Smooth muscle cell (in vitro differentiated cells): Measurements from ENCODE around the gene CACNA1I. TPM values are rescaled to one million over a fixed set of nuclear protein-coding genes. Genes with fewer than 3 reads are reported as not detected.

Experiments
- DNase-seq: peaks from one replicate; lab custom pipeline; 2025; ENCODE audit not compliant: unreplicated experiment; lab: John Stamatoyannopoulos, UW
- H2AFZ ChIP-seq: fragments of 200-600 bp; sonication (generic); 2 replicates; pipeline ENCODE4 v1.6.0; 2016; ENCODE audit warnings: antibody characterized with exemption, low read depth, mild to moderate bottlenecking
- H3F3A ChIP-seq: fragments of 200-600 bp; sonication (generic); 2 replicates; pipeline ENCODE4 v1.6.0; 2017; ENCODE audit warnings: antibody characterized with exemption, low read depth
- H3K27ac ChIP-seq: fragments of 200-600 bp; sonication (generic); 2 replicates; pipeline ENCODE4 v1.5.1; 2016; ENCODE audit warnings: low read depth, mild to moderate bottlenecking
- H3K27me3 ChIP-seq: fragments of 200-600 bp; sonication (generic); 2 replicates; pipeline ENCODE4 v1.6.1; 2016; ENCODE audit warnings: low read depth, mild to moderate bottlenecking
- H3K36me3 ChIP-seq: fragments of 200-600 bp; sonication (generic); 2 replicates; pipeline ENCODE4 v1.5.1; 2016; ENCODE audit warnings: low read depth
- H3K4me1 ChIP-seq: fragments of 200-600 bp; sonication (generic); 2 replicates; pipeline ENCODE4 v1.5.1; 2016; ENCODE audit warnings: low read depth
- H3K4me2 ChIP-seq: fragments of 200-600 bp; sonication (generic); 2 replicates; pipeline ENCODE4 v1.6.0; 2016; ENCODE audit warnings: mild to moderate bottlenecking
- H3K4me3 ChIP-seq: fragments of 200-600 bp; sonication (generic); 2 replicates; pipeline ENCODE4 v1.5.1; 2016; ENCODE audit warnings: mild to moderate bottlenecking
- H3K79me2 ChIP-seq: fragments of 200-600 bp; sonication (generic); 2 replicates; pipeline ENCODE4 v1.6.0; 2016; ENCODE audit warnings: low read depth, mild to moderate bottlenecking
- H3K9ac ChIP-seq: fragments of 200-600 bp; sonication (generic); 2 replicates; pipeline ENCODE4 v1.6.0; 2016; ENCODE audit warnings: low read depth
- H3K9me3 ChIP-seq: fragments of 200-600 bp; sonication (generic); replicated peaks from 2 replicates; pipeline ENCODE4 v1.5.1; 2016; ENCODE audit warnings: low read depth
- H4K20me1 ChIP-seq: fragments of 200-600 bp; sonication (generic); 2 replicates; pipeline ENCODE4 v1.6.0; 2016; ENCODE audit warnings: low read depth
- WGBS: methylation state at CpG from one replicate; pipeline ENCODE4 v1.1.7; 2016; ENCODE audit warnings: low lambda C conversion rate; 5-methylcytosine and 5-hydroxymethylcytosine counted together
- polyA plus RNA-seq: library from polyadenylated mRNA; unstranded; fragments of >200 nt; fragmentation: Nextera tagmentation; extraction: Ambion mirVana; gene quantifications from 2 replicates; pipeline ENCODE4 v1.2.1, GENCODE V29; 2016
- total RNA-seq: library from RNA; depleted of rRNA; stranded (reverse); fragments of >200 nt; gene quantifications from 2 replicates; pipeline ENCODE4 v1.2.3, GENCODE V29; 2014
- TF ChIP-seq, protein P1 (sequence below): fragments of 200-600 bp; sonication (generic); IDR thresholded peaks from 2 replicates; pipeline ENCODE4 v1.5.1; 2017; ENCODE audit warnings: borderline replicate concordance, mild to moderate bottlenecking, antibody characterized with exemption; ENCODE audit not compliant: insufficient read depth, poor library complexity, severe bottlenecking

The CACNA1I gene
- total and polyA plus RNA-seq, 2 experiments from 2014 or later: not detected

- Histone ChIP-seq H3K27ac (no peak overlapping the region), H3K36me3 (no peaks in the 10 kb centered on the region), H3F3A (no peaks in the 10 kb centered on the region), H3K4me2 (no peak overlapping the region), H3K9ac (no peak overlapping the region), H3K27me3 (peaks cover 8% of the 10 kb centered on the region), H3K9me3 (no peaks in the 10 kb centered on the region), H2AFZ (no peak overlapping the region), H4K20me1 (no peaks in the 10 kb centered on the region), H3K4me3 (no peak overlapping the region), H3K4me1 (peaks cover 4% of the 10 kb centered on the region), H3K79me2 (no peaks in the 10 kb centered on the region)
- DNase-seq: no peak
- TF ChIP-seq, protein P1, sequence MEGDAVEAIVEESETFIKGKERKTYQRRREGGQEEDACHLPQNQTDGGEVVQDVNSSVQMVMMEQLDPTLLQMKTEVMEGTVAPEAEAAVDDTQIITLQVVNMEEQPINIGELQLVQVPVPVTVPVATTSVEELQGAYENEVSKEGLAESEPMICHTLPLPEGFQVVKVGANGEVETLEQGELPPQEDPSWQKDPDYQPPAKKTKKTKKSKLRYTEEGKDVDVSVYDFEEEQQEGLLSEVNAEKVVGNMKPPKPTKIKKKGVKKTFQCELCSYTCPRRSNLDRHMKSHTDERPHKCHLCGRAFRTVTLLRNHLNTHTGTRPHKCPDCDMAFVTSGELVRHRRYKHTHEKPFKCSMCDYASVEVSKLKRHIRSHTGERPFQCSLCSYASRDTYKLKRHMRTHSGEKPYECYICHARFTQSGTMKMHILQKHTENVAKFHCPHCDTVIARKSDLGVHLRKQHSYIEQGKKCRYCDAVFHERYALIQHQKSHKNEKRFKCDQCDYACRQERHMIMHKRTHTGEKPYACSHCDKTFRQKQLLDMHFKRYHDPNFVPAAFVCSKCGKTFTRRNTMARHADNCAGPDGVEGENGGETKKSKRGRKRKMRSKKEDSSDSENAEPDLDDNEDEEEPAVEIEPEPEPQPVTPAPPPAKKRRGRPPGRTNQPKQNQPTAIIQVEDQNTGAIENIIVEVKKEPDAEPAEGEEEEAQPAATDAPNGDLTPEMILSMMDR: no peak
- 81% methylated on average over 18 of the region's 18 CpGs for WGBS
These were observed 142.4 kb downstream of the CACNA1I start for GRCh38 chr22:39712751-39713525.

DNA sequence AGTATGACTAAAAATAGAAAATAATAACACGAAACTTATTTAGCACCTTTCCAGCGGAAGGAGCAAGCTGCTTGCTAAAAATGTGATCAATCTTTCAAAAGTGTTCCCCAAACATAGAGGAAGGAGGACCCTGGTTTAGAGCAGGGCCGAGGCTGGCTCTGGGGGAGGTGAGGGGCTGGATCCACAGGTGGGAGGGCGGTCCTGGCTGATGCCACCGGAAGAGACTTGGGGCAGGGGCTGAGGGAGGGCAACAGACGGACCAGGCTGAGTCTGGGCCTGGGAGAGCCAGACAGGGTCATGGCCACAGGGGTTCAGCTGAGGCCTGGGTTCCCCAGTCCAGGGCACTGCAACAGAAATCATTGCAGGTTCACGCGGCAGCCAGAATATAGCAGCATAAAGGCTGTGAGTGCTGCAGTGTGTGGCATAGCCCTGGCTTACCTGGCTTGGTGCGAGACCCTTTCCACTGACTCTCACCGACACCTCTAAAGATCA lies 143.3 kb downstream of the CACNA1I start:
- Histone ChIP-seq H3K9ac (no peak overlapping the region), H3K9me3 (no peaks in the 10 kb centered on the region), H3K27ac (no peak overlapping the region), H3K4me3 (no peak overlapping the region), H3K4me2 (no peak overlapping the region), H3F3A (no peaks in the 10 kb centered on the region), H3K4me1 (peaks cover 4% of the 10 kb centered on the region), H3K79me2 (no peaks in the 10 kb centered on the region), H2AFZ (no peak overlapping the region), H3K27me3 (peaks cover 8% of the 10 kb centered on the region), H4K20me1 (no peaks in the 10 kb centered on the region), H3K36me3 (no peaks in the 10 kb centered on the region)
- WGBS: 88% methylated on average over 10 of the region's 10 CpGs
- TF ChIP-seq, protein P1: no peak
- DNase-seq: no peak

DNA sequence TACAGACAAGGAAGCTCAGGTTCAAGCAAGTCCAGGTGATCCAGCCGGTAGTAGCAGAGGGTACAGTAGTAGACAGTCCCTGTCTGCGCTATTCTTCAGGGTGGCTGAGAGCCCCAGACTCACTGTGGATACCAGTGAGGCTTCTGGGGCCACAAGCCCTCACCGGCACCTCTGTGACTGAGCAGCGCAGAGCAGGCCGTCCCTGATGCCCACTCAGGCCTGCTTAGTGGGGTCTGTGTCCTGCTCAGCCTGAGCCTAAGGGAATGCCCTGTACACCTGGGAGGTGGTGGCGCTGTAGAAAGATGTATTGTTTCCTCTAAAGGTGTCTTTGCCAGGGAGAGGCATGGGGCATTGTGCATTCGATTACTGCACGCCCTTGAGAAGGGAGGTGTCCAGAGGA lies 143.8 kb downstream of the CACNA1I start:
- Histone ChIP-seq H3K4me2 (no peak overlapping the region), H3K36me3 (no peaks in the 10 kb centered on the region), H3K4me1 (peaks cover 4% of the 10 kb centered on the region), H3K9ac (no peak overlapping the region), H3K9me3 (no peaks in the 10 kb centered on the region), H3K27ac (no peak overlapping the region), H3K4me3 (no peak overlapping the region), H4K20me1 (no peaks in the 10 kb centered on the region), H3K79me2 (no peaks in the 10 kb centered on the region), H3K27me3 (peaks cover 8% of the 10 kb centered on the region), H3F3A (no peaks in the 10 kb centered on the region), H2AFZ (no peak overlapping the region)
- no peak for DNase-seq
- 97% methylated on average over 8 of the region's 8 CpGs for WGBS
- TF ChIP-seq, protein P1: no peak
